Skeletal muscle cell (primary cell): Measurements from ENCODE around the gene PARP9.
"Not testable (repeated sequence)": the region's sequence is repeated elsewhere in the genome, so short reads cannot be mapped to it uniquely, and the experiment has no call there.

Experiments
- DNase-seq: peaks from one replicate; pipeline ENCODE4 v3.0.0-alpha.2; 2010; ENCODE audit warnings: low read depth
- H3K4me3 ChIP-seq: 2 replicates; pipeline ENCODE4 v1.5.1; 2011; ENCODE audit warnings: low read depth, mild to moderate bottlenecking, control low read depth, low read length, moderate library complexity

Gene PARP9

GRCh38 chr3:122533931-122534334 is 30.2 kb downstream of the PARP9 start:
- H3K4me3 ChIP-seq: no peak overlapping the region
- peak; percentile 57 for DNase-seq

GRCh38 chr3:122533480-122533879 is 30.6 kb downstream of the PARP9 start:
- no peak for DNase-seq
- no peak overlapping the region for H3K4me3 ChIP-seq

- no peak overlapping the region for H3K4me3 ChIP-seq
- DNase-seq: no peak
Observed at GRCh38 chr3:122530164-122530563, 33.9 kb downstream of the PARP9 start.

- no peak for DNase-seq
- H3K4me3 ChIP-seq: no peak overlapping the region
Observed at GRCh38 chr3:122523317-122523716, 40.8 kb downstream of the PARP9 start.

GRCh38 chr3:122520861-122521260 is 43.2 kb downstream of the PARP9 start:
- DNase-seq: no peak
- no peak overlapping the region for H3K4me3 ChIP-seq

- H3K4me3 ChIP-seq: no peak overlapping the region
- DNase-seq: no peak
Observed at GRCh38 chr3:122519693-122520092, 44.4 kb downstream of the PARP9 start.

GRCh38 chr3:122516846-122517360 is 47.2 kb downstream of the PARP9 start:
- DNase-seq: no peak
- H3K4me3 ChIP-seq: no peak overlapping the region

- H3K4me3 ChIP-seq: no peak overlapping the region
- no peak for DNase-seq
Observed at GRCh38 chr3:122515870-122516269, 48.2 kb downstream of the PARP9 start.

GRCh38 chr3:122515020-122515468 is 49.1 kb downstream of the PARP9 start:
- DNase-seq: no peak
- H3K4me3 ChIP-seq: peak overlapping the region; percentile 84

- peak within 1 kb of the TSS; percentile 84 for H3K4me3 ChIP-seq
- peak; percentile 56 for DNase-seq
Observed at GRCh38 chr3:122514123-122515019, 49.7 kb downstream of the PARP9 start, which contains the start of gene KPNA1. Gene KPNA1 (minus strand): TSS chr3:122514939. CDS start chr3:122496565, 18,374 bp downstream.

GRCh38 chr3:122513386-122514122 is 50.5 kb downstream of the PARP9 start:
- no peak for DNase-seq
- H3K4me3 ChIP-seq: peak overlapping the region; percentile 84

- DNase-seq: no peak
- H3K4me3 ChIP-seq: no peak overlapping the region
Observed at GRCh38 chr3:122512284-122512683, 51.8 kb downstream of the PARP9 start.

GRCh38 chr3:122510878-122511535 is 53.1 kb downstream of the PARP9 start:
- H3K4me3 ChIP-seq: no peak overlapping the region
- no peak for DNase-seq

GRCh38 chr3:122508944-122509343 is 55.2 kb downstream of the PARP9 start:
- DNase-seq, H3K4me3 ChIP-seq: not testable (repeated sequence)

GRCh38 chr3:122508135-122508914 is 55.8 kb downstream of the PARP9 start:
- no peak for DNase-seq
- H3K4me3 ChIP-seq: no peak overlapping the region

GRCh38 chr3:122506450-122506849 is 57.6 kb downstream of the PARP9 start:
- DNase-seq: no peak
- H3K4me3 ChIP-seq: no peak overlapping the region

GRCh38 chr3:122505676-122506075 is 58.4 kb downstream of the PARP9 start:
- H3K4me3 ChIP-seq: no peak overlapping the region
- no peak for DNase-seq

GRCh38 chr3:122502941-122503340 is 61.2 kb downstream of the PARP9 start:
- no peak for DNase-seq
- no peak overlapping the region for H3K4me3 ChIP-seq

- H3K4me3 ChIP-seq: no peak overlapping the region
- DNase-seq: no peak
Observed at GRCh38 chr3:122502139-122502538, 62.0 kb downstream of the PARP9 start.
